HG03060 (cell line): ENCODE measurements around the gene CD151.
A peak's percentile ranks its signal among the peaks of the same experiment; 100 is the strongest.

Experiments used
- ATAC-seq: cut with Tn5 transposase; IDR thresholded peaks from one replicate; pipeline ENCODE4 v1.9.1; 2021; ENCODE audit warnings: low read depth, moderate number of reproducible peaks; ENCODE audit not compliant: unreplicated experiment

CD151 gene

GRCh38 chr11:813072-813455 lies 19.7 kb upstream of the CD151 start:
- no peak for ATAC-seq

DNA sequence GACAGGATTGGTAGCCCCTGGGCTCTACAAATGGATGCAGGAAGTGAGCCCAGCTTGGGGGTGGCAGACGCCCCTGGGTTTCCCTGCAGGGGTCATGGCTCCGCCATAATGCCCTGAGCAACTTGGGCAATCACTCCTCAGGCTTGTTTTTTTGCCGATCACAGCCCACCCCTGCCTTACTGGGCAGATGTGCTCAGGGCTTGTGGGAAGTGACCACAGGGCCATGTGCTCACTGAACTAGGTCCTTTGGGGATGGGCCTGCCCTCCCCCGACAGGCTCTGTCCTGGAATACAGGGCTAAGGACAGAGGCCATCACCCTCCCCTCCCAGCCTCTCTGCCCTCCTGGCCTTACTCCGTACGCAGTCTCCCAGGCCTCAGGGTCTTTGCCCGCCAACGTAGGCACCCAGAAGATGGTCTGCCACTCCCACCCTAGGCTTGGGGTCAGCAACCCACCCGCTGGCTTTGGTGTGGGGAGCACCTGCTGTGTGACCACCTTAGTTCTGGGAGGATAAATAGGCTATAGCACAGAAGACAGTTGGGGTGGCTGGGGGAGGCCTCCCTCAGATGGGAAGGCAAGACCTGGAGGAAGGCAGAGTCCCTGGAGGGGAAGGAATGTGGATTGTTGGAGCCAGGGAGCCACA lies 19.2 kb upstream of the CD151 start:
- ATAC-seq: no peak

GRCh38 chr11:815675-816432 lies 16.9 kb upstream of the CD151 start:
- ATAC-seq: no peak

DNA sequence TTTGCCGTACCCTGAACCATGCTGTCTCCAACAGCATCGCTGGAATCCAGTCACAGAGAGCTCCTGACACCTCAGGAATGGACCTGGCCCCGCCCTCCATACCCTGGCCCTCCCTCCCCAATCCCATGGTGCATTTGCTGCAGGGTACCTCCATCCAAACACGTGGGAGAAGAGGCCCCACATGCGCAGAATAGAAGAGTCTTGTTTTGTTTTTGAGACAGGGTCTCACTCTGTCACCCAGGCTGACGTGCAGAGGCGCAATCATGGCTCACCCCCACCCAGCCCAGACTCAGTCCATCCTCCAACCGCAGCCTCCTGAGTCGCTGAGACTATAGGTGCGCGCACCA lies 16.3 kb upstream of the CD151 start:
- ATAC-seq: no peak

- no peak for ATAC-seq
Measured at GRCh38 chr11:818396-819128, 14.2 kb upstream of the CD151 start, which contains the start of gene PNPLA2. Gene PNPLA2, plus strand, starts transcription at chr11:818914. Its CDS starts 805 bp downstream, at chr11:819719.

- ATAC-seq: no peak
Measured at GRCh38 chr11:819129-819931, 13.4 kb upstream of the CD151 start.

DNA sequence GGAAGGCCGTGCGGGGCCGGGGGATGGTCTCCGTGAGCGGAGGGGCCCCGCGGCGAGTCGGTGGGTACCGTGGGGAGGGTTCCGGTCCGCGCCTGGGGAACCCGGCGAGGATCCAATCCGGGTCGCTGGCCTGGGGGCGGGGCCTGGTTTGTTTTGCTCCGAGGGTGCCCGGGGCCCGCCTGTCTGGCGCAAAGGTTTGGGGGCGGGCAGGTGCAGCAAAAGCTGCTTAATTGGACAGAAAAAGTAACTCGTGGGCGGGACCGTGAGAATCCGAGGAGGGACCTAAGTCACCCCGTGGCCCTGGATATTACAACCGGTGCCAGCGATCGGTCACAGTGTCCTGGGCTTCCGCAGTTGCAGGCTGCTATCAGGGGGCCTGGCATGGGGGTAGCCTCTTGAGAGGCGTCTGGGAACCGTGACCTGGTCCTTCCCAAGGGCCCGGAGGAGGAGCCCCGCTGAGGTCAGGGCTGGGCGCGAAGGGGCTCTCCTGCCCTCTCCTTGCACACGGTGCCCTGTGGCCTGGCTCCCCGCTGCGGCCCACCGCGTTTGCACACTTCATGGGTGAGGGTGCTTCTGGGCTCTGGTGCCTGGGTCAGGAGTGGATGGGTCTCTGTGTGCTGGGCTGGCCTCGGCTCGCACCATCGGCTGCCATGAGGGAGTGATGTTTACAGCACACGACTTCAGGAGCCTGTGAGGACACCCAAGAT lies 12.7 kb upstream of the CD151 start:
- ATAC-seq: peak; percentile 49

GRCh38 chr11:820655-821511 lies 11.9 kb upstream of the CD151 start:
- no peak for ATAC-seq

DNA sequence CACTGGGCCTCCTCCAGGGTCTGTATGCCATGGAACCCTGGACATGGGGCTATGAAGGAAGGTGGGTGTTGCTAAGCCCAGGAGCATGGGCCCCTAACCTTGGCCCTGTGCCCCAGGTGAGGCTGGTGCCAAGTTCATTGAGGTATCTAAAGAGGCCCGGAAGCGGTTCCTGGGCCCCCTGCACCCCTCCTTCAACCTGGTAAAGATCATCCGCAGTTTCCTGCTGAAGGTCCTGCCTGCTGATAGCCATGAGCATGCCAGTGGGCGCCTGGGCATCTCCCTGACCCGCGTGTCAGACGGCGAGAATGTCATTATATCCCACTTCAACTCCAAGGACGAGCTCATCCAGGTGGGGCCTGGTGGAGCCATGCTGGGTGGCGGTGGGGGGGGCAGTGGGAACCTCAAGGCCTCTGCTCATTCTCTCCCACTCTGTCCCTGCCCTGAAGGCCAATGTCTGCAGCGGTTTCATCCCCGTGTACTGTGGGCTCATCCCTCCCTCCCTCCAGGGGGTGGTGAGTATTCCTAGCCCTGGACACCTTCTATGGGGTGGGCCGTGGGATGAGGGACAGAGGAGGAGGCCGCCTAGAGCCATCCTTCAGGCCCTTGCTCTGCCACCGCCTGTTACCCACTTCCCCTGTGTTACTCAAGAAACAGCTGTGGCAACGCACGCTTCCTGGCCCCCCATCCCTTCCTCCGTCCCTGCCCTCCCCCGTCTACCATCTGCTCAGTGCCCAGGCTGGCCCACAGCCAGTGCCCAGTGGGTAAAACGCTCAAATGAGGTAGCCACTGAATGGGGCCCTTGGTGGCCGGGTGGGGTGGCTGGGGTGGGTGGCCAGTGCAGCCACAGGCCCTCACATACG lies 11.0 kb upstream of the CD151 start:
- ATAC-seq: no peak

DNA sequence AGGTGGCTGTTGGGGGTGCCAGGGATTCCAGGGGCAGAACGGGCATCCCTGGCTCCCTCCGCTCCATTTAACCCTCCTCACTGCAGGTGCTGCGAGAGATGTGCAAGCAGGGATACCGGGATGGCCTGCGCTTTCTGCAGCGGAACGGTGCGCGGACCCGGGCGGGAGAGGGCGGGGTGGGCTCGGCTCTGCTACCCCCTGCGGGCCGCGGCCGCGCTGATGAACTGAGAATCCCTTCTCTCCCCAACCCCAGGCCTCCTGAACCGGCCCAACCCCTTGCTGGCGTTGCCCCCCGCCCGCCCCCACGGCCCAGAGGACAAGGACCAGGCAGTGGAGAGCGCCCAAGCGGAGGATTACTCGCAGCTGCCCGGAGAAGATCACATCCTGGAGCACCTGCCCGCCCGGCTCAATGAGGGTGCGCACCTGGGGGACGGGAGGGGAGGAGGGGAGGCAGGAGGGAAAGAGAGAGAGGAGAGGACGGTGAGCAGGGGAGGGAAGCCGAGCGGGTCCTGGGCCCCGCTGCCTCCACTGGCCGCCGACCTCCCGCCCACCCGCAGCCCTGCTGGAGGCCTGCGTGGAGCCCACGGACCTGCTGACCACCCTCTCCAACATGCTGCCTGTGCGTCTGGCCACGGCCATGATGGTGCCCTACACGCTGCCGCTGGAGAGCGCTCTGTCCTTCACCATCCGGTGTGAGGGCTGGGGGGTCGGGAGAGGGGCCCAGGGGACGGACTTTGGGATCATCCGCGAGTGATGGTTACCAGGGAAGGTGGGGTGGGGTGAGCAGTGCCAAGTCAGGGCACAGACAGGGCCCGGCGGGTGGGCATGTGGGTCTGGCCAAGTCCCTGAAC lies 9.1 kb upstream of the CD151 start:
- ATAC-seq: no peak

- no peak for ATAC-seq
Measured at GRCh38 chr11:824292-824880, 8.4 kb upstream of the CD151 start.

GRCh38 chr11:824942-825341 lies 7.8 kb upstream of the CD151 start:
- ATAC-seq: no peak

- ATAC-seq: no peak
Measured at GRCh38 chr11:825366-826226, 7.2 kb upstream of the CD151 start.

- no peak for ATAC-seq
Measured at GRCh38 chr11:826227-826621, 6.5 kb upstream of the CD151 start.

- no peak for ATAC-seq
Measured at GRCh38 chr11:826836-827145, 6.0 kb upstream of the CD151 start.

DNA sequence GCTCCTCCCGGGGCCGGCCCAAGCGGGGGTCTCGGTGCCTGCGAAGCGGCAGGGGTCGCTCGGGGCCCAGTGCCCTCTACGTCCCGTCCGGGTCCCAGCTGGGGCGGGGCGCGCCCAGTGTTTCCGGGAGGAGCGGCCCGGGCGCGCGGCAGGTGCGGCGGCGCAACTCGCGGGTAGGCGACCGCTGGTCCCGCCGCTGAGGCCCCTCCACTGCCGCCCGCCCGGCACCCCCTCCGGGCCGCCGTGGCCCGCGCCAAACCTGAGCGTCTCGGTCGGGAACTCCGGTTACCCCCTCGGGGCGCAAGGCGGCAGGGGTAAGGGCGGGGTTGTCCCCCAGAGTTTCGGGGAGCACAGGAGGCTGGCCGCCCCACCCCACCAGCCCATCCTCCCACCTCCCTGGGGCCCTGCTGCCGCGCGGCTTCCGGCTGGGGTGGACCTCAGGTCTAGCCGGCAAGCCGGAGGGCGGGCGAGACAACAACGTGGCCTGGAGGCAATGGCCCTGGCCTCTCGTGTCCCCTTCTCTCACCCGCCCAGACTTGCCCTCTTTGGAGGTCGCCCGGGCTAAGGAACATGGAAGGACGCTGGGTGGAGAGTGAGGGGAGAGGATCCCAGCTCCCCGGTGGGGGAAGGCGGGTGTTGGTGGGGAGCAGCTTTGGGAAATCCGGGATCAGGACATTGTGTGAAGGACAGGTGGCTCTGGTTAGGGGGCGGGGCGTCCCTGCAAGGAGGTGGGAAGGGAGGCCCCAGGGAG lies 5.4 kb upstream of the CD151 start:
- ATAC-seq: no peak
